ENCODE data around the gene EDA.

Gene EDA

DNA sequence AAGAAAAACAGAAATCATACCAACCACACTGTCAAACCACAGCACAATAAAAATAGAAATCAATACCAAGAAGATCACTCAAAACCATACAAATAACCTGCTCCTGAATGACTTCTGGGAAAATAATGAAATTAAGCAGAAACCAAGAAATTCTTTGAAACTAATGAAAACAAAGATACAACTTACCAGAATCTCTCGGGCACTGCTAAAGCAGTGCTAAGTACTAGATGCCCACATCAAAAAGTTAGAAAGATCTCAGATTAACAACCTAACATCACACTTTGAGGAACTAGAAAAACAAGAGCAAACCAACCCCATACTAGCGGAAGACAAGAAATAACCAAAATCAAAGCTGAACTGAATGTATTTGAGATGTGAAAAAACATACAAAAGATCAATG, 400.6 kb downstream of the EDA start:
- Histone ChIP-seq H4K20me1 (ENCODE audit: control insufficient read depth, insufficient read depth, low read depth, low read length) (no peaks in the 10 kb centered on the region), H3K27ac (ENCODE audit: low read depth, low read length) (no peak overlapping the region), H3K79me2 (ENCODE audit: control insufficient read depth, low read length) (no peaks in the 10 kb centered on the region), H3K4me1 (ENCODE audit: control insufficient read depth, low read length) (no peaks in the 10 kb centered on the region), H3K36me3 (ENCODE audit: control insufficient read depth, low read length) (no peaks in the 10 kb centered on the region), H3K4me2 (ENCODE audit: low read length) (no peak overlapping the region), H3K9me2 (replicated peaks; ENCODE audit: control insufficient read depth, low read length) (no peaks in the 10 kb centered on the region), H3K27me3 (ENCODE audit: control insufficient read depth, low read length) (no peaks in the 10 kb centered on the region), H3F3A (ENCODE audit: control insufficient read depth, insufficient read depth) (no peaks in the 10 kb centered on the region), H3K4me3 (ENCODE audit: low read length) (no peak overlapping the region), H3K9me3 (ENCODE audit: control insufficient read depth, insufficient read depth, low read length) (no peaks in the 10 kb centered on the region)
- TF ChIP-seq EZH2phosphoT487 (IDR thresholded peaks at IDR 0.05; ENCODE audit: borderline replicate concordance, low read length) (no peak), CTCF (IDR thresholded peaks at IDR 0.05; ENCODE audit: low read depth, low read length, poor library complexity, severe bottlenecking) (no peak)

GRCh38 chrX:70022616-70023015, 406.7 kb downstream of the EDA start:
- TF ChIP-seq EZH2phosphoT487 (IDR thresholded peaks at IDR 0.05; ENCODE audit: borderline replicate concordance, low read length) = no peak
- TF ChIP-seq CTCF (IDR thresholded peaks at IDR 0.05; ENCODE audit: low read depth, low read length, poor library complexity, severe bottlenecking) = no peak
- no peaks in the 10 kb centered on the region for H3K9me3 ChIP-seq (ENCODE audit: control insufficient read depth, insufficient read depth, low read length)
- no peaks in the 10 kb centered on the region for H3K79me2 ChIP-seq (ENCODE audit: control insufficient read depth, low read length)
- H3K9me2 ChIP-seq (replicated peaks; ENCODE audit: control insufficient read depth, low read length) = no peaks in the 10 kb centered on the region
- no peaks in the 10 kb centered on the region for H3F3A ChIP-seq (ENCODE audit: control insufficient read depth, insufficient read depth)
- H3K4me2 ChIP-seq (ENCODE audit: low read length) = no peak overlapping the region
- H3K4me3 ChIP-seq (ENCODE audit: low read length) = no peak overlapping the region
- no peaks in the 10 kb centered on the region for H3K36me3 ChIP-seq (ENCODE audit: control insufficient read depth, low read length)
- H3K4me1 ChIP-seq (ENCODE audit: control insufficient read depth, low read length) = no peaks in the 10 kb centered on the region
- no peaks in the 10 kb centered on the region for H4K20me1 ChIP-seq (ENCODE audit: control insufficient read depth, insufficient read depth, low read depth, low read length)
- H3K27me3 ChIP-seq (ENCODE audit: control insufficient read depth, low read length) = no peaks in the 10 kb centered on the region
- no peak overlapping the region for H3K27ac ChIP-seq (ENCODE audit: low read depth, low read length)

GRCh38 chrX:70025464-70025863, 409.6 kb downstream of the EDA start:
- Histone ChIP-seq H3K9me2 (replicated peaks; ENCODE audit: control insufficient read depth, low read length) (no peaks in the 10 kb centered on the region), H3K9me3 (ENCODE audit: control insufficient read depth, insufficient read depth, low read length) (no peaks in the 10 kb centered on the region), H3K27ac (ENCODE audit: low read depth, low read length) (no peak overlapping the region), H3K79me2 (ENCODE audit: control insufficient read depth, low read length) (no peaks in the 10 kb centered on the region), H4K20me1 (ENCODE audit: control insufficient read depth, insufficient read depth, low read depth, low read length) (no peaks in the 10 kb centered on the region), H3K4me2 (ENCODE audit: low read length) (no peak overlapping the region), H3F3A (ENCODE audit: control insufficient read depth, insufficient read depth) (no peaks in the 10 kb centered on the region), H3K4me1 (ENCODE audit: control insufficient read depth, low read length) (no peaks in the 10 kb centered on the region), H3K4me3 (ENCODE audit: low read length) (no peak overlapping the region), H3K27me3 (ENCODE audit: control insufficient read depth, low read length) (no peaks in the 10 kb centered on the region), H3K36me3 (ENCODE audit: control insufficient read depth, low read length) (no peaks in the 10 kb centered on the region)
- no peak for TF ChIP-seq CTCF (IDR thresholded peaks at IDR 0.05; ENCODE audit: low read depth, low read length, poor library complexity, severe bottlenecking)

Data from DOHH2 (cell line).